Astrocyte (in vitro differentiated cells and primary cell): Measurements from ENCODE around the gene ULK4. TPM values are rescaled to one million over a fixed set of nuclear protein-coding genes. Genes with fewer than 3 reads are reported as not detected.

ENCODE experiments used
- DNase-seq: peaks from one replicate; pipeline ENCODE4 v3.0.0-alpha.2; 2010; ENCODE audit warnings: low read depth
- FAIRE-seq: peaks from 2 replicates; lab custom pipeline; 2011; peaks lifted over from hg19 to GRCh38; lab: Jason Lieb, UNC
- H2AFZ ChIP-seq: 2 replicates; pipeline ENCODE4 v1.6.0; 2012; ENCODE audit warnings: low read depth, low read length, inconsistent platforms
- H3K27ac ChIP-seq: 2 replicates; pipeline ENCODE4 v1.5.1; 2011; ENCODE audit warnings: low read depth, low read length, inconsistent platforms
- H3K27me3 ChIP-seq: 2 replicates; pipeline ENCODE4 v1.6.0; 2011; ENCODE audit warnings: low read length, inconsistent platforms; ENCODE audit not compliant: insufficient read depth
- H3K36me3 ChIP-seq: 2 replicates; pipeline ENCODE4 v1.5.1; 2011; ENCODE audit warnings: low read length, inconsistent platforms; ENCODE audit not compliant: insufficient read depth
- H3K4me1 ChIP-seq: 2 replicates; pipeline ENCODE4 v1.5.1; 2011; ENCODE audit warnings: low read length, inconsistent platforms; ENCODE audit not compliant: insufficient read depth
- H3K4me2 ChIP-seq: 2 replicates; pipeline ENCODE4 v1.6.0; 2012; ENCODE audit warnings: low read length, inconsistent platforms
- H3K4me3 ChIP-seq: 2 replicates; pipeline ENCODE4 v1.5.1; 2011; ENCODE audit warnings: low read depth, mild to moderate bottlenecking, low read length, inconsistent platforms; ENCODE audit not compliant: insufficient read depth
- H3K79me2 ChIP-seq: 2 replicates; pipeline ENCODE4 v1.6.0; 2012; ENCODE audit warnings: mild to moderate bottlenecking, low read length, inconsistent platforms; ENCODE audit not compliant: insufficient read depth
- H3K9ac ChIP-seq: 2 replicates; pipeline ENCODE4 v1.6.0; 2012; ENCODE audit warnings: mild to moderate bottlenecking, low read length, inconsistent platforms
- H3K9me3 ChIP-seq: 2 replicates; pipeline ENCODE4 v1.5.1; 2012; ENCODE audit warnings: low read depth, mild to moderate bottlenecking, low read length, inconsistent platforms; ENCODE audit not compliant: insufficient read depth
- H4K20me1 ChIP-seq: 2 replicates; pipeline ENCODE4 v1.6.0; 2012; ENCODE audit warnings: low read length, inconsistent platforms; ENCODE audit not compliant: insufficient read depth
- H3K27ac Mint-ChIP-seq: one replicate; pipeline ENCODE4 v1.8.0; 2021; ENCODE audit warnings: mild to moderate bottlenecking, mixed read lengths; ENCODE audit not compliant: unreplicated experiment
- H3K27me3 Mint-ChIP-seq: one replicate; pipeline ENCODE4 v1.8.0; 2021; ENCODE audit warnings: low read depth, mixed read lengths; ENCODE audit not compliant: unreplicated experiment
- H3K36me3 Mint-ChIP-seq: one replicate; pipeline ENCODE4 v1.8.0; 2021; ENCODE audit warnings: low read depth, mixed read lengths; ENCODE audit not compliant: unreplicated experiment
- H3K4me1 Mint-ChIP-seq: one replicate; pipeline ENCODE4 v1.8.0; 2021; ENCODE audit warnings: low read depth, mixed read lengths; ENCODE audit not compliant: unreplicated experiment
- H3K4me3 Mint-ChIP-seq: one replicate; pipeline ENCODE4 v1.8.0; 2021; ENCODE audit warnings: mild to moderate bottlenecking, moderate library complexity, mixed read lengths; ENCODE audit not compliant: unreplicated experiment
- H3K9me3 Mint-ChIP-seq: one replicate; pipeline ENCODE4 v1.8.0; 2021; ENCODE audit warnings: mild to moderate bottlenecking, mixed read lengths; ENCODE audit not compliant: unreplicated experiment
- CTCF ChIP-seq: IDR thresholded peaks from 2 replicates; pipeline ENCODE4 v1.5.1; 2011; ENCODE audit warnings: low read depth, mild to moderate bottlenecking, inconsistent platforms, low read length, moderate library complexity; ENCODE audit not compliant: insufficient read depth
- EZH2 ChIP-seq: IDR thresholded peaks from 2 replicates; pipeline ENCODE4 v1.6.1; 2012; ENCODE audit warnings: mild to moderate bottlenecking, low read length, inconsistent platforms; ENCODE audit not compliant: insufficient read depth
- total RNA-seq: library from RNA; stranded (reverse); gene quantifications from 2 replicates; pipeline ENCODE4 v1.2.1, GENCODE V29; 2021

The ULK4 gene
- total RNA-seq, 1 donor from 2014 or later: 6.6 TPM

GRCh38 chr3:41519746-41520145 is 442.2 kb downstream of the ULK4 start:
- no peak overlapping the region for H3K4me2 ChIP-seq
- FAIRE-seq: no peak

GRCh38 chr3:41518626-41519025 is 443.3 kb downstream of the ULK4 start:
- Histone ChIP-seq H3K27ac (no peak overlapping the region), H3K27me3 (no peaks in the 10 kb centered on the region), H3K79me2 (no peaks in the 10 kb centered on the region), H2AFZ (no peak overlapping the region), H3K4me1 (no peaks in the 10 kb centered on the region), H4K20me1 (no peaks in the 10 kb centered on the region), H3K4me3 (no peak overlapping the region), H3K9me3 (no peaks in the 10 kb centered on the region), H3K36me3 (no peaks in the 10 kb centered on the region), H3K4me2 (no peak overlapping the region), H3K9ac (no peak overlapping the region)
- no peak overlapping the region for H3K4me3 Mint-ChIP-seq
- H3K27ac Mint-ChIP-seq: no peak overlapping the region
- FAIRE-seq (no peak), DNase-seq (no peak)
- H3K9me3 Mint-ChIP-seq: peaks cover 2% of the 10 kb centered on the region
- TF ChIP-seq EZH2 (no peak), CTCF (no peak)
- peaks cover 1% of the 10 kb centered on the region for H3K36me3 Mint-ChIP-seq
- H3K27me3 Mint-ChIP-seq: peaks cover 3% of the 10 kb centered on the region
- H3K4me1 Mint-ChIP-seq: no peaks in the 10 kb centered on the region

More at GRCh38 chr3:41519746-41520145, 442.2 kb downstream of the ULK4 start:
- no peaks in the 10 kb centered on the region for H3K79me2 ChIP-seq
- peaks cover 1% of the 10 kb centered on the region for H3K36me3 Mint-ChIP-seq
- no peak overlapping the region for H3K9ac ChIP-seq
- no peaks in the 10 kb centered on the region for H3K9me3 ChIP-seq
- no peaks in the 10 kb centered on the region for H3K27me3 ChIP-seq
- no peak overlapping the region for H3K27ac ChIP-seq
- no peak for DNase-seq
- H2AFZ ChIP-seq: no peak overlapping the region
- H3K4me3 Mint-ChIP-seq: no peak overlapping the region
- no peaks in the 10 kb centered on the region for H3K36me3 ChIP-seq
- H3K4me1 Mint-ChIP-seq: no peaks in the 10 kb centered on the region
- H4K20me1 ChIP-seq: no peaks in the 10 kb centered on the region
- TF ChIP-seq EZH2 (no peak), CTCF (no peak)
- no peaks in the 10 kb centered on the region for H3K9me3 Mint-ChIP-seq
- peaks cover 3% of the 10 kb centered on the region for H3K27me3 Mint-ChIP-seq
- H3K27ac Mint-ChIP-seq: no peak overlapping the region
- H3K4me1 ChIP-seq: no peaks in the 10 kb centered on the region
- no peak overlapping the region for H3K4me3 ChIP-seq

- Histone ChIP-seq H3K4me3 (no peak overlapping the region), H3K79me2 (no peaks in the 10 kb centered on the region), H2AFZ (no peak overlapping the region), H3K9me3 (no peaks in the 10 kb centered on the region), H3K27me3 (no peaks in the 10 kb centered on the region), H3K4me1 (no peaks in the 10 kb centered on the region), H3K36me3 (no peaks in the 10 kb centered on the region), H3K4me2 (no peak overlapping the region), H3K9ac (no peak overlapping the region), H4K20me1 (no peaks in the 10 kb centered on the region), H3K27ac (no peak overlapping the region)
- Mint-ChIP-seq H3K4me3 (no peak overlapping the region), H3K27me3 (no peaks in the 10 kb centered on the region), H3K27ac (no peak overlapping the region), H3K4me1 (peaks cover 7% of the 10 kb centered on the region), H3K9me3 (peaks cover 15% of the 10 kb centered on the region), H3K36me3 (peaks cover 2% of the 10 kb centered on the region)
- TF ChIP-seq CTCF (no peak), EZH2 (no peak)
- FAIRE-seq (no peak), DNase-seq (peak; percentile 22)
Measured at GRCh38 chr3:41508063-41508696, 453.7 kb downstream of the ULK4 start.
